OCI-LY1 (cell line): ENCODE results near the gene ROBO1.

ENCODE experiments used
- H2AFZ ChIP-seq: fragments of 200-600 bp; sonication (generic), shearing (Covaris generic); 2 replicates; pipeline ENCODE4 v1.6.0; 2014; ENCODE audit warnings: antibody characterized with exemption, mild to moderate bottlenecking, low read length
- H3F3A ChIP-seq: fragments of 200-600 bp; sonication (generic), shearing (Covaris generic); 2 replicates; pipeline ENCODE4 v1.6.0; 2014; ENCODE audit warnings: mild to moderate bottlenecking, antibody characterized with exemption, low read length, moderate library complexity; ENCODE audit not compliant: insufficient read depth
- H3K27ac ChIP-seq: fragments of 200-600 bp; sonication (generic); 2 replicates; pipeline ENCODE4 v1.5.1; 2014; ENCODE audit warnings: low read length, mixed run types, mild to moderate bottlenecking, low read depth; ENCODE audit not compliant: poor library complexity, severe bottlenecking
- H3K27me3 ChIP-seq: fragments of 200-600 bp; sonication (generic); 2 replicates; pipeline ENCODE4 v1.6.0; 2014; ENCODE audit warnings: antibody characterized with exemption, mild to moderate bottlenecking, low read length, moderate library complexity; ENCODE audit not compliant: insufficient read depth
- H3K36me3 ChIP-seq: fragments of 200-600 bp; sonication (generic); 2 replicates; pipeline ENCODE4 v1.6.1; 2014; ENCODE audit warnings: mild to moderate bottlenecking, antibody characterized with exemption, low read length, moderate library complexity, mixed read lengths; ENCODE audit not compliant: insufficient read depth
- H3K4me1 ChIP-seq: fragments of 200-600 bp; sonication (generic); 2 replicates; pipeline ENCODE4 v1.5.1; 2014; ENCODE audit warnings: mild to moderate bottlenecking, low read length, moderate library complexity; ENCODE audit not compliant: insufficient read depth, severe bottlenecking
- H3K4me2 ChIP-seq: fragments of 200-600 bp; sonication (generic), shearing (Covaris generic); 2 replicates; pipeline ENCODE4 v1.6.1; 2014; ENCODE audit warnings: low read length
- H3K4me3 ChIP-seq: fragments of 200-600 bp; sonication (generic); 2 replicates; pipeline ENCODE4 v1.5.1; 2014; ENCODE audit warnings: low read length, low read depth, mild to moderate bottlenecking, mixed read lengths; ENCODE audit not compliant: poor library complexity, severe bottlenecking
- H3K79me2 ChIP-seq: fragments of 200-600 bp; shearing (Covaris generic); 2 replicates; pipeline ENCODE4 v1.6.1; 2016; ENCODE audit warnings: mixed run types, low read length, mixed read lengths; ENCODE audit not compliant: insufficient read depth
- H3K9ac ChIP-seq: fragments of 200-600 bp; sonication (generic), shearing (Covaris generic); 2 replicates; pipeline ENCODE4 v1.6.1; 2014; ENCODE audit warnings: mild to moderate bottlenecking, low read length, mixed read lengths
- H3K9me2 ChIP-seq: fragments of 200-600 bp; sonication (generic), shearing (Covaris generic); 2 replicates; pipeline ENCODE4 v1.6.1; 2014; ENCODE audit warnings: low read depth, mild to moderate bottlenecking, low read length, mixed read lengths
- H3K9me3 ChIP-seq: fragments of 200-600 bp; shearing (Covaris generic); 2 replicates; pipeline ENCODE4 v1.6.1; 2014; ENCODE audit warnings: low read length, mixed read lengths
- H4K20me1 ChIP-seq: fragments of 200-600 bp; sonication (generic), shearing (Covaris generic); 2 replicates; pipeline ENCODE4 v1.6.0; 2016; ENCODE audit warnings: mild to moderate bottlenecking, low read length; ENCODE audit not compliant: insufficient read depth
- EZH2 ChIP-seq: fragments of 200-600 bp; sonication (generic), shearing (Covaris generic); IDR thresholded peaks from 2 replicates; pipeline ENCODE4 v1.8.0; 2017; ENCODE audit warnings: borderline replicate concordance, mixed run types, mild to moderate bottlenecking, antibody characterized with exemption, low read length, moderate library complexity, mixed read lengths
- TF ChIP-seq, protein P1 (sequence below): fragments of 200-600 bp; sonication (generic), shearing (Covaris generic); IDR thresholded peaks from 2 replicates; pipeline ENCODE4 v1.5.1; 2017; ENCODE audit warnings: mild to moderate bottlenecking, antibody characterized with exemption, low read length, moderate library complexity, mixed read lengths

The ROBO1 gene

DNA sequence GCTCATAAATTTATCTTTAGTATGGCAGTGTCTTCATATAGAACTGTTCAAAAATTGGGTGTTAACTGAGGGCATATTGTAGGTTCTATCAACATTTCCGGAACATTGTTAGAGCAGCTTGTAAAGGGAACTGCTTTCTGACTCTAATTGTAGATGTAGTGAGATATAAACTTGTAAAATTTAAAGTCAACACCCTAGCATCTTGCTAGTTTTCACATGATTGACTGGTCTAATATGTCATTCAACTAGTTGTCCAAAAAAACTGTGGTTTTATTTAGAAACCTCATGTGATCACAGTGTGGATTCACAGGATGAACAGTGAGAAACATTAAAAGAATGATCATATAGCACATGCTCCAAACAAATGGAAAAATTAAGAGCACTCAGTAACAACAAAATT is 607.4 kb downstream of the ROBO1 start:
- Histone ChIP-seq H3K4me2 (no peak overlapping the region), H3F3A (no peaks in the 10 kb centered on the region), H3K36me3 (no peaks in the 10 kb centered on the region), H3K4me3 (no peak overlapping the region), H3K79me2 (no peaks in the 10 kb centered on the region), H4K20me1 (no peaks in the 10 kb centered on the region), H3K4me1 (no peaks in the 10 kb centered on the region), H3K27ac (no peak overlapping the region), H2AFZ (no peak overlapping the region), H3K9ac (no peak overlapping the region), H3K9me2 (no peaks in the 10 kb centered on the region), H3K9me3 (no peaks in the 10 kb centered on the region), H3K27me3 (no peaks in the 10 kb centered on the region)
- TF ChIP-seq, protein P1, sequence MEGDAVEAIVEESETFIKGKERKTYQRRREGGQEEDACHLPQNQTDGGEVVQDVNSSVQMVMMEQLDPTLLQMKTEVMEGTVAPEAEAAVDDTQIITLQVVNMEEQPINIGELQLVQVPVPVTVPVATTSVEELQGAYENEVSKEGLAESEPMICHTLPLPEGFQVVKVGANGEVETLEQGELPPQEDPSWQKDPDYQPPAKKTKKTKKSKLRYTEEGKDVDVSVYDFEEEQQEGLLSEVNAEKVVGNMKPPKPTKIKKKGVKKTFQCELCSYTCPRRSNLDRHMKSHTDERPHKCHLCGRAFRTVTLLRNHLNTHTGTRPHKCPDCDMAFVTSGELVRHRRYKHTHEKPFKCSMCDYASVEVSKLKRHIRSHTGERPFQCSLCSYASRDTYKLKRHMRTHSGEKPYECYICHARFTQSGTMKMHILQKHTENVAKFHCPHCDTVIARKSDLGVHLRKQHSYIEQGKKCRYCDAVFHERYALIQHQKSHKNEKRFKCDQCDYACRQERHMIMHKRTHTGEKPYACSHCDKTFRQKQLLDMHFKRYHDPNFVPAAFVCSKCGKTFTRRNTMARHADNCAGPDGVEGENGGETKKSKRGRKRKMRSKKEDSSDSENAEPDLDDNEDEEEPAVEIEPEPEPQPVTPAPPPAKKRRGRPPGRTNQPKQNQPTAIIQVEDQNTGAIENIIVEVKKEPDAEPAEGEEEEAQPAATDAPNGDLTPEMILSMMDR: no peak
- TF ChIP-seq EZH2: no peak

- no peaks in the 10 kb centered on the region for H3K79me2 ChIP-seq
- no peak overlapping the region for H3K4me3 ChIP-seq
- H3K9ac ChIP-seq: no peak overlapping the region
- no peaks in the 10 kb centered on the region for H3K36me3 ChIP-seq
- no peaks in the 10 kb centered on the region for H3K9me2 ChIP-seq
- no peaks in the 10 kb centered on the region for H3K27me3 ChIP-seq
- no peak for TF ChIP-seq EZH2
- TF ChIP-seq, protein P1: no peak
- H3K27ac ChIP-seq: no peak overlapping the region
- no peaks in the 10 kb centered on the region for H3K9me3 ChIP-seq
- no peaks in the 10 kb centered on the region for H4K20me1 ChIP-seq
- no peaks in the 10 kb centered on the region for H3K4me1 ChIP-seq
- no peaks in the 10 kb centered on the region for H3F3A ChIP-seq
- H3K4me2 ChIP-seq: no peak overlapping the region
- no peak overlapping the region for H2AFZ ChIP-seq
Observed at GRCh38 chr3:79159736-79160135, 608.1 kb downstream of the ROBO1 start.

DNA sequence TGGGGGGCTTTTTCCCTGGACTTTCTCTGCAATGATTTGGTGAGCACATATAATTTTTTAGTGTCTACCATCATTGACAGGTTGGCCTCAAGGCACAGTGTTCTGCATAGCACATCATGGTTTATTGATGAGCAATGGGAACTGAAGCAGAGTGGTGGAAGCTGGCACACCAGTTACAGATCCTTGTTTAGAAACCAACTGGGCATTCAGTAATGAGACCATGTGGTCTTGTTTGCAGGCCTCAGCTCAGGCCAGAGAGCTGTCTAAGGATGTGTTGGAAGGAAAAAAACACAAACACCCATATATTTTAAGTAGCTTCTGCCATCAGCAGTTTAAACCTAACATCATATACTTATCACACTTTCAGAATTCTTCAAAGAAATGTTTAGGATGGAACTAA is 610.6 kb downstream of the ROBO1 start:
- no peak overlapping the region for H3K4me2 ChIP-seq

More for the DNA sequence above, 610.6 kb downstream of the ROBO1 start:
- Histone ChIP-seq H3K4me3 (no peak overlapping the region), H3K27me3 (no peaks in the 10 kb centered on the region), H3K9me3 (no peaks in the 10 kb centered on the region), H2AFZ (no peak overlapping the region), H3K9ac (no peak overlapping the region), H3K36me3 (no peaks in the 10 kb centered on the region), H3F3A (no peaks in the 10 kb centered on the region), H3K4me1 (no peaks in the 10 kb centered on the region), H4K20me1 (no peaks in the 10 kb centered on the region), H3K79me2 (no peaks in the 10 kb centered on the region), H3K9me2 (no peaks in the 10 kb centered on the region), H3K27ac (no peak overlapping the region)
- TF ChIP-seq EZH2: no peak
- TF ChIP-seq, protein P1: no peak
